Endothelial cell of umbilical vein (primary cell): ENCODE results near the gene NDUFS6.

Experiments used
- EZH2 ChIP-seq: IDR thresholded peaks from 2 replicates; pipeline ENCODE4 v1.6.1; 2012; ENCODE audit warnings: borderline replicate concordance, low read depth, mild to moderate bottlenecking, moderate library complexity, low read length, inconsistent platforms; ENCODE audit not compliant: severe bottlenecking
- POLR2A ChIP-seq: IDR thresholded peaks from 2 replicates; pipeline ENCODE4 v1.6.1; 2012; ENCODE audit warnings: low read depth, mild to moderate bottlenecking, control low read depth, low read length
- TF ChIP-seq, protein P1 (sequence below), 2 donors: IDR thresholded peaks; 1 replicate in 1 of 2; 2 replicates in 1 of 2; pipeline ENCODE4 v1.5.1; 2011; ENCODE audit warnings: low read length in 2 of 2, mild to moderate bottlenecking in 2 of 2, moderate library complexity in 2 of 2, control low read depth in 1 of 2, inconsistent platforms in 1 of 2, low read depth in 1 of 2; ENCODE audit not compliant: insufficient read depth in 1 of 2; ENCODE audit errors: extremely low read depth in 1 of 2
- TF ChIP-seq, protein P2 (sequence below): IDR thresholded peaks from 2 replicates; pipeline ENCODE4 v1.6.1; 2011; ENCODE audit not compliant: insufficient read depth, insufficient read length

DNA sequence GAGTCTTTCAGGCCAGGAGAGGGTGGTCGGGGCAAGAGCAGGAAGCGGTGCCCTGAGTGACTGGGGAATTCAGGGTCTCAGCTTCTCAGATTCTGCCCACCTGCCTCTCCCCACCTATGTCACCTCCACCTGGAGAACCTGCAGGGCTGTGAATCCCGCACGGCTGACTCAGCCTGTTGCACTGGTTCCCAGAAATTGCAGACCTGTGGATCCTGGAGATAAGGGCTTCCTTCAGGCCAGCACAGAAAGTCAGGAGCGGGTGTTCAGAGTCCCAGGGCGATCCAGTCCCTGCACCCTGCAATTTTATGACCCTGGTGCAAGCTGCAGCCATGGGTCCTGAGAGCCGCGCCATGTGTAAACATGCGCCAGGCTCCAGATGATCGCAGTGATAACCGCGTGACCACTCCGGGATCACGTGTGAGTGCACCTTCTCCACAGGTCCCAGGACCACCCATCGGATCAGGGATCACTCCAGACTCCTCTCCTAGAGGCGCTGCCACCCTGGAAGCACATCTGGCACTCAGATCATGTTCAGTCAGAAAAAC lies 63.8 kb downstream of the NDUFS6 start:
- TF ChIP-seq, protein P1, sequence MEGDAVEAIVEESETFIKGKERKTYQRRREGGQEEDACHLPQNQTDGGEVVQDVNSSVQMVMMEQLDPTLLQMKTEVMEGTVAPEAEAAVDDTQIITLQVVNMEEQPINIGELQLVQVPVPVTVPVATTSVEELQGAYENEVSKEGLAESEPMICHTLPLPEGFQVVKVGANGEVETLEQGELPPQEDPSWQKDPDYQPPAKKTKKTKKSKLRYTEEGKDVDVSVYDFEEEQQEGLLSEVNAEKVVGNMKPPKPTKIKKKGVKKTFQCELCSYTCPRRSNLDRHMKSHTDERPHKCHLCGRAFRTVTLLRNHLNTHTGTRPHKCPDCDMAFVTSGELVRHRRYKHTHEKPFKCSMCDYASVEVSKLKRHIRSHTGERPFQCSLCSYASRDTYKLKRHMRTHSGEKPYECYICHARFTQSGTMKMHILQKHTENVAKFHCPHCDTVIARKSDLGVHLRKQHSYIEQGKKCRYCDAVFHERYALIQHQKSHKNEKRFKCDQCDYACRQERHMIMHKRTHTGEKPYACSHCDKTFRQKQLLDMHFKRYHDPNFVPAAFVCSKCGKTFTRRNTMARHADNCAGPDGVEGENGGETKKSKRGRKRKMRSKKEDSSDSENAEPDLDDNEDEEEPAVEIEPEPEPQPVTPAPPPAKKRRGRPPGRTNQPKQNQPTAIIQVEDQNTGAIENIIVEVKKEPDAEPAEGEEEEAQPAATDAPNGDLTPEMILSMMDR (IDR thresholded peaks at IDR 0.05; ENCODE audit: extremely low read depth in 1 of 2, insufficient read depth in 1 of 2, low read depth in 1 of 2, low read length in 2 of 2): no peak
- TF ChIP-seq, protein P2, sequence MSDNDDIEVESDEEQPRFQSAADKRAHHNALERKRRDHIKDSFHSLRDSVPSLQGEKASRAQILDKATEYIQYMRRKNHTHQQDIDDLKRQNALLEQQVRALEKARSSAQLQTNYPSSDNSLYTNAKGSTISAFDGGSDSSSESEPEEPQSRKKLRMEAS: no peak
- TF ChIP-seq POLR2A: no peak
- TF ChIP-seq EZH2: no peak
